Thoracic aorta (tissue), 2 donors: ENCODE results near the gene OR2G6. TPM values are rescaled to one million over a fixed set of nuclear protein-coding genes. Genes with fewer than 3 reads are reported as not detected.

Source experiments
- ATAC-seq: fragments of 150-250 bp; one replicate; pipeline ENCODE4 v1.8.0; 2017; ENCODE audit warnings: low read depth; ENCODE audit not compliant: insufficient number of reproducible peaks, low FRiP score
- DNase-seq: peaks from one replicate; pipeline ENCODE4 v3.0.0-alpha.2; 2020; ENCODE audit warnings: low spot score
- H3K27ac ChIP-seq, 2 donors: fragments of 200-600 bp; sonication (generic); 1 replicate in 1 of 2; 2 replicates in 1 of 2; pipeline ENCODE4 v1.5.1; 2016; ENCODE audit warnings: mild to moderate bottlenecking in 2 of 2, moderate library complexity in 2 of 2
- H3K27me3 ChIP-seq: fragments of 200-600 bp; sonication (generic); replicated peaks from 2 replicates; pipeline ENCODE4 v1.6.0; 2016; ENCODE audit warnings: mild to moderate bottlenecking; ENCODE audit not compliant: insufficient read depth
- H3K36me3 ChIP-seq: fragments of 200-600 bp; sonication (generic); one replicate; pipeline ENCODE4 v1.5.1; 2016
- H3K4me1 ChIP-seq, 2 donors: fragments of 200-600 bp; sonication (generic); 1 replicate in 1 of 2; 2 replicates in 1 of 2; pipeline versions ENCODE4 v1.5.1 to v1.6.0; 2016; ENCODE audit warnings: low read depth in 2 of 2, mild to moderate bottlenecking in 1 of 2; ENCODE audit not compliant: control insufficient read depth in 1 of 2
- H3K4me3 ChIP-seq: fragments of 200-600 bp; sonication (generic); 2 replicates; pipeline ENCODE4 v1.5.1; 2016; ENCODE audit warnings: mild to moderate bottlenecking
- H3K9me3 ChIP-seq: fragments of 200-600 bp; sonication (generic); 2 replicates; pipeline ENCODE4 v1.5.1; 2016
- total RNA-seq, 2 donors: library from RNA; depleted of rRNA; stranded (reverse); fragments of >200 nt; gene quantifications; one replicate each; pipeline versions ENCODE4 v1.1.0 to v1.2.3, GENCODE V29; 2016
- TF ChIP-seq, protein P1 (sequence below): fragments of 200-600 bp; sonication (generic); IDR thresholded peaks from one replicate; pipeline ENCODE4 v1.5.1; 2019; ENCODE audit warnings: antibody characterized with exemption

The OR2G6 gene
- total RNA-seq, 2 donors from 2014 or later = not detected

DNA sequence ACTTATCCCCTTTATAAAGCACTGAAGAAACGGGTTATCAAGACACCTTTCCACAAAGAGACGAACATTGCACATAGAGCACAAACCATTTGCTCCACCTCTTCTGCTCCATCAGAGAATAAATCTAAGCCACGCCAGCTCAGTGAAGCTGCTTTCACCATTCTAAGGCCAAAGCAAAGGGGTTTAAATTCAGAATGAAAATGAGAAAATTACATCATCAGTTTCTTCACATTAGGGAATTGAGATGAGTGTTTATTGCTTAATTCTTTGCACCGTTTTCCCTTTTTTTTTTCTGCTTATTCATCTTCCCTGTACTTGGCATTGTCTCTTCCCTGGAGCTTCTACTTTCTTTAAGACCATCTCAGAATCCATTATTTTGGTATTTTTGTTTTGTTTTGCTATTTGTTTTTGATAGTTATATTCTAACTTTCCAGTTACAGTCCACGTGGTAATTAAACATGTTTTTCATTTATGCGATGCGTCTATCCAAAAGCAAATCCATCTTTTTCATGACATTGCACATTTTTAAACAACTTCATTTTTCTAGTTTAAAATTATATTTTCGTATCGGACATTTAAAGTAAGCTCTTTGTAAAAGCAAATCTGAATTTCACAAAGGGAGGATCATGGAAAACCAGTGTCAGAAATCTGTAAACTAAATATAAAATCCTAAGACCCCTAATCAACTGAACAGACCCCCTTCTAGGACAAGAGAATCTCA is 68.5 kb downstream of the OR2G6 start:
- TF ChIP-seq, protein P1, sequence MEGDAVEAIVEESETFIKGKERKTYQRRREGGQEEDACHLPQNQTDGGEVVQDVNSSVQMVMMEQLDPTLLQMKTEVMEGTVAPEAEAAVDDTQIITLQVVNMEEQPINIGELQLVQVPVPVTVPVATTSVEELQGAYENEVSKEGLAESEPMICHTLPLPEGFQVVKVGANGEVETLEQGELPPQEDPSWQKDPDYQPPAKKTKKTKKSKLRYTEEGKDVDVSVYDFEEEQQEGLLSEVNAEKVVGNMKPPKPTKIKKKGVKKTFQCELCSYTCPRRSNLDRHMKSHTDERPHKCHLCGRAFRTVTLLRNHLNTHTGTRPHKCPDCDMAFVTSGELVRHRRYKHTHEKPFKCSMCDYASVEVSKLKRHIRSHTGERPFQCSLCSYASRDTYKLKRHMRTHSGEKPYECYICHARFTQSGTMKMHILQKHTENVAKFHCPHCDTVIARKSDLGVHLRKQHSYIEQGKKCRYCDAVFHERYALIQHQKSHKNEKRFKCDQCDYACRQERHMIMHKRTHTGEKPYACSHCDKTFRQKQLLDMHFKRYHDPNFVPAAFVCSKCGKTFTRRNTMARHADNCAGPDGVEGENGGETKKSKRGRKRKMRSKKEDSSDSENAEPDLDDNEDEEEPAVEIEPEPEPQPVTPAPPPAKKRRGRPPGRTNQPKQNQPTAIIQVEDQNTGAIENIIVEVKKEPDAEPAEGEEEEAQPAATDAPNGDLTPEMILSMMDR = no peak
- no peaks in the 10 kb centered on the region for H3K27me3 ChIP-seq
- H3K9me3 ChIP-seq = no peaks in the 10 kb centered on the region
- ATAC-seq (no peak), DNase-seq (no peak)
- H3K4me3 ChIP-seq = no peak overlapping the region
- no peaks in the 10 kb centered on the region for H3K36me3 ChIP-seq
- no peaks in the 10 kb centered on the region for H3K4me1 ChIP-seq
- no peak overlapping the region for H3K27ac ChIP-seq

Other genes with a start within 250 kb of the OR2G6 start
- gene OR2T33, start 230.1 kb upstream of the OR2G6 start, total RNA-seq = not detected
- not detected for gene OR2T12, start 204.6 kb upstream of the OR2G6 start, total RNA-seq
- gene OR2M7, start 183.5 kb upstream of the OR2G6 start, total RNA-seq = not detected
- not detected for gene OR14C36, start 159.3 kb upstream of the OR2G6 start, total RNA-seq
- not detected for gene OR2T4, start 146.4 kb upstream of the OR2G6 start, total RNA-seq
- not detected for gene OR2T6, start 132.3 kb upstream of the OR2G6 start, total RNA-seq
- gene OR2T1, start 105.0 kb upstream of the OR2G6 start, total RNA-seq = not detected
- not detected for gene OR2T2, start 62.4 kb upstream of the OR2G6 start, total RNA-seq
- gene OR2T3, start 34.7 kb upstream of the OR2G6 start, total RNA-seq = not detected
- not detected for gene OR2T5, start 19.5 kb upstream of the OR2G6 start, total RNA-seq
- gene OR2T29, start 54.7 kb downstream of the OR2G6 start, total RNA-seq = not detected
- gene OR2T34, start 66.7 kb downstream of the OR2G6 start, total RNA-seq = not detected
- not detected for gene OR2T10, start 89.6 kb downstream of the OR2G6 start, total RNA-seq
- gene OR2T11, start 127.0 kb downstream of the OR2G6 start, total RNA-seq = not detected
- not detected for gene OR2T35, start 137.2 kb downstream of the OR2G6 start, total RNA-seq
- gene OR2T27, start 147.5 kb downstream of the OR2G6 start, total RNA-seq = not detected
- not detected for gene OR14I1, start 194.7 kb downstream of the OR2G6 start, total RNA-seq
- not detected for gene LYPD8, start 247.7 kb downstream of the OR2G6 start, total RNA-seq